Pancreas (tissue), 10 donors: ENCODE results near the gene CRLF1. TPM values are rescaled to one million over a fixed set of nuclear protein-coding genes. Genes with fewer than 3 reads are reported as not detected.

Experiments used
- ATAC-seq, 4 donors: fragments of 200-7000 bp; cut with Tn5 transposase; one replicate each; pipeline versions ENCODE4 v1.8.0 to v1.9.1; 2020; ENCODE audit warnings: mild to moderate bottlenecking in 4 of 4, moderate library complexity in 4 of 4
- DNase-seq, 6 donors: peaks; one replicate each; pipeline ENCODE4 v3.0.0-alpha.2; 2020
- FAIRE-seq: peaks from 2 replicates; lab custom pipeline; 2012; peaks lifted over from hg19 to GRCh38; lab: Jason Lieb, UNC
- H3K27ac ChIP-seq, 4 donors: fragments of 200-600 bp; sonication (generic); 1 replicate in 3 of 4; 2 replicates in 1 of 4; pipeline versions ENCODE4 v1.5.0 to v1.8.0; 2020
- H3K27me3 ChIP-seq, 4 donors: fragments of 200-600 bp; one replicate each; pipeline ENCODE4 v1.8.0; 2021
- H3K36me3 ChIP-seq, 3 donors: fragments of 200-600 bp; sonication (generic) in 1 of 3; one replicate each; pipeline versions ENCODE4 v1.5.0 to v1.8.0; 2020 to 2021
- H3K4me1 ChIP-seq, 3 donors: fragments of 200-600 bp; one replicate each; pipeline ENCODE4 v1.8.0; 2021
- H3K4me3 ChIP-seq, 4 donors: fragments of 200-600 bp; sonication (generic) in 2 of 4; one replicate each; pipeline versions ENCODE4 v1.5.0 to v1.8.0; 2020 to 2021
- H3K9me3 ChIP-seq, 4 donors: fragments of 200-600 bp; one replicate each; pipeline ENCODE4 v1.8.0; 2021
- CTCF ChIP-seq, 4 donors: fragments of 200-600 bp; sonication (generic) in 3 of 4; IDR thresholded peaks; one replicate each; pipeline versions ENCODE4 v1.5.0 to v1.8.0; 2021; ENCODE audit warnings: antibody characterized with exemption in 4 of 4
- WGBS, 2 donors: extraction: QIAGEN DNeasy Blood & Tissue Kit; methylation state at CpG; one replicate each; pipeline ENCODE4 v1.1.7; 2013; 5-methylcytosine and 5-hydroxymethylcytosine counted together
- intact Hi-C, 3 donors: fragments of 100-400 bp; cut with DNase I; formaldehyde crosslinking; loops; one replicate each; pipeline versions ENCODE4 v1.11.1 to v1.14.2; 2022
- polyA plus RNA-seq, 2 donors: library from polyadenylated mRNA; stranded (reverse); fragments of 200-250 nt; gene quantifications; one replicate each; pipeline ENCODE4 v1.2.3, GENCODE V29; 2013
- total RNA-seq, 6 donors: library from RNA; stranded (reverse); fragmentation: NEBNext Ultra II Directional in 4 of 6; extraction: Animal tissue kit (Norgen Biotek cat#: 25700) in 4 of 6; gene quantifications; one replicate each; pipeline versions ENCODE4 v1.2.1 to v1.2.4, GENCODE V29; 2021 to 2023
- donor health status: healthy with polysubstance abuse.
- donor health status: DM: no; HTN: no; CAD: no; lungs with moderate emphysema.
- donor health status: DM: no; HTN: no; CAD: no.
- donor health status: control.
- donor health status: control.
- donor health status: Bipolar disorder and iron deficiency.
- donor health status: DM: yes; HTN: yes; CAD: no.
- donor health status: DM: no; HTN: no; CAD: no.
- donor health status: DM: no; HTN: no; CAD: no.
- donor health status: DM: yes; HTN: yes; CAD: no.

The CRLF1 gene
- total and polyA plus RNA-seq, 8 donors = 0.87 to 20.3 (median 6.1) TPM

- H3K27ac ChIP-seq = peak within 1 kb of the TSS; percentile 84 to 94 (median 87)
- 1% methylated on average over 54 to 58 of the region's 58 CpGs for WGBS, 2 donors
- no peak for TF ChIP-seq CTCF (IDR thresholded peaks at IDR 0.05)
Measured at GRCh38 chr19:18557411-18558201, 49.0 kb downstream of the CRLF1 start, which contains the start of gene KXD1. Gene KXD1, plus strand, starts transcription at chr19:18557870. Its CDS starts 4,187 bp downstream, at chr19:18562057.

GRCh38 chr19:18551631-18552030, 55.0 kb downstream of the CRLF1 start:
- FAIRE-seq (no peak), ATAC-seq (no peak), DNase-seq (no peak)
- no peaks in the 10 kb centered on the region for H3K9me3 ChIP-seq
- H3K27me3 ChIP-seq = no peaks in the 10 kb centered on the region
- no peaks in the 10 kb centered on the region for H3K36me3 ChIP-seq
- no peak overlapping the region for H3K4me3 ChIP-seq
- TF ChIP-seq CTCF (IDR thresholded peaks at IDR 0.05) = no peak
- intact Hi-C loops = no loop called here
- no peaks in the 10 kb centered on the region for H3K4me1 ChIP-seq
- WGBS, 2 donors = 40% methylated on average over 6 of the region's 6 CpGs
- no peak overlapping the region for H3K27ac ChIP-seq

More at GRCh38 chr19:18557411-18558201, 49.0 kb downstream of the CRLF1 start, which contains the start of gene KXD1:
- peak; percentile 76 for FAIRE-seq
- Histone ChIP-seq H3K36me3 (no peaks in the 10 kb centered on the region), H3K9me3 (no peaks in the 10 kb centered on the region), H3K4me3 (peak within 1 kb of the TSS; percentile 70 to 96 (median 90)), H3K27me3 (no peaks in the 10 kb centered on the region), H3K4me1 (peaks cover 0 to 9% (median 6%) of the 10 kb centered on the region in 3 donors)
- intact Hi-C loops = no loop called here
- DNase-seq = peak; percentile 93 to 98 (median 98)
- ATAC-seq = peak; percentile 98 to 99 (median 98)

GRCh38 chr19:18543814-18544475, 62.7 kb downstream of the CRLF1 start:
- Histone ChIP-seq H3K9me3 (no peaks in the 10 kb centered on the region), H3K36me3 (peaks cover 0 to 3% (median 0%) of the 10 kb centered on the region in 3 donors), H3K4me1 (peaks cover 0 to 6% (median 0%) of the 10 kb centered on the region in 3 donors), H3K4me3 (peak overlapping the region; percentile 33 to 64 (median 47)), H3K27ac (peak overlapping the region in 2 of 4 donors; percentile 73 to 75), H3K27me3 (no peaks in the 10 kb centered on the region)
- ATAC-seq (peak; percentile 42 to 78 (median 61)), DNase-seq (peak in 1 of 6 donors; percentile 52), FAIRE-seq (no peak)
- intact Hi-C loops = no loop called here
- 11% methylated on average over 12 of the region's 12 CpGs for WGBS, 2 donors
- no peak for TF ChIP-seq CTCF (IDR thresholded peaks at IDR 0.05)

Other genes with a start within 250 kb of the CRLF1 start
- 100 to 1,000 TPM in 2 of 6 donors, 10 to 100 TPM in 4; 33.3 to 277 (median 43.5) TPM for gene GDF15, start 220.6 kb downstream of the CRLF1 start, total RNA-seq
- 10 to 100 TPM; 28.1 to 57.7 TPM for gene GDF15, start 220.6 kb downstream of the CRLF1 start, polyA plus RNA-seq
- gene LRRC25, start 209.2 kb downstream of the CRLF1 start, total RNA-seq = 1 to 10 TPM in 3 of 6 donors, under 1 TPM in 3; 0.14 to 6.1 (median 1.2) TPM
- gene LRRC25, start 209.2 kb downstream of the CRLF1 start, polyA plus RNA-seq = 1 to 10 TPM in 1 of 2 donors, under 1 TPM in 1; 0.85 to 1.0 TPM
- 10 to 100 TPM; 20.5 to 33.8 (median 23.7) TPM for gene SSBP4, start 187.4 kb downstream of the CRLF1 start, total RNA-seq
- gene SSBP4, start 187.4 kb downstream of the CRLF1 start, polyA plus RNA-seq = 100 to 1,000 TPM in 1 of 2 donors, 10 to 100 TPM in 1; 77.5 to 116 TPM
- 10 to 100 TPM; 26.1 to 58.4 (median 44.7) TPM for gene ISYNA1, start 168.7 kb downstream of the CRLF1 start, total RNA-seq
- 100 to 1,000 TPM; 187 to 309 TPM for gene ISYNA1, start 168.7 kb downstream of the CRLF1 start, polyA plus RNA-seq
- 10 to 100 TPM in 1 of 6 donors, 1 to 10 TPM in 5; 5.8 to 10.5 (median 9.3) TPM for gene ELL, start 84.7 kb downstream of the CRLF1 start, total RNA-seq
- 10 to 100 TPM; 10.3 to 13.4 TPM for gene ELL, start 84.7 kb downstream of the CRLF1 start, polyA plus RNA-seq
- gene FKBP8, start 63.2 kb downstream of the CRLF1 start, total RNA-seq = 100 to 1,000 TPM in 2 of 6 donors, 10 to 100 TPM in 4; 73.8 to 104 (median 87.9) TPM
- gene FKBP8, start 63.2 kb downstream of the CRLF1 start, polyA plus RNA-seq = 100 to 1,000 TPM; 198 to 218 TPM
- 10 to 100 TPM; 33.4 to 46.2 (median 41.9) TPM for gene KXD1, start 48.9 kb downstream of the CRLF1 start, total RNA-seq
- 10 to 100 TPM; 48.7 to 66.9 TPM for gene KXD1, start 48.9 kb downstream of the CRLF1 start, polyA plus RNA-seq
- 100 to 1,000 TPM; 522 to 838 (median 679) TPM for gene UBA52, start 34.9 kb downstream of the CRLF1 start, total RNA-seq
- gene UBA52, start 34.9 kb downstream of the CRLF1 start, polyA plus RNA-seq = 100 to 1,000 TPM; 402 to 680 TPM
- gene REX1BD, start 18.0 kb downstream of the CRLF1 start, total RNA-seq = 10 to 100 TPM; 30.0 to 46.2 (median 36.1) TPM
- gene REX1BD, start 18.0 kb downstream of the CRLF1 start, polyA plus RNA-seq = 100 to 1,000 TPM; 122 to 158 TPM
- 1 to 10 TPM in 2 of 6 donors, under 1 TPM in 4; 0.56 to 4.4 (median 0.94) TPM for gene TMEM59L, start 6.1 kb upstream of the CRLF1 start, total RNA-seq
- 1 to 10 TPM; 5.2 to 8.9 TPM for gene TMEM59L, start 6.1 kb upstream of the CRLF1 start, polyA plus RNA-seq
- 1 to 10 TPM; 4.6 to 7.8 (median 6.0) TPM for gene KLHL26, start 30.2 kb upstream of the CRLF1 start, total RNA-seq
- gene KLHL26, start 30.2 kb upstream of the CRLF1 start, polyA plus RNA-seq = 1 to 10 TPM; 3.2 to 4.1 TPM
- gene CRTC1, start 76.9 kb upstream of the CRLF1 start, total RNA-seq = 1 to 10 TPM; 5.2 to 8.1 (median 6.5) TPM
- 10 to 100 TPM; 12.4 to 18.1 TPM for gene CRTC1, start 76.9 kb upstream of the CRLF1 start, polyA plus RNA-seq
- 1 to 10 TPM in 2 of 6 donors, under 1 TPM in 4; 0.05 to 3.7 (median 0.59) TPM for gene COMP, start 184.5 kb upstream of the CRLF1 start, total RNA-seq
- gene COMP, start 184.5 kb upstream of the CRLF1 start, polyA plus RNA-seq = under 1 TPM; 0.23 to 0.49 TPM
- 10 to 100 TPM; 26.3 to 54.4 (median 33.4) TPM for gene UPF1, start 225.2 kb upstream of the CRLF1 start, total RNA-seq
- 10 to 100 TPM; 44.1 to 50.7 TPM for gene UPF1, start 225.2 kb upstream of the CRLF1 start, polyA plus RNA-seq